Measurements from ENCODE around the gene TOMM5.

DNA sequence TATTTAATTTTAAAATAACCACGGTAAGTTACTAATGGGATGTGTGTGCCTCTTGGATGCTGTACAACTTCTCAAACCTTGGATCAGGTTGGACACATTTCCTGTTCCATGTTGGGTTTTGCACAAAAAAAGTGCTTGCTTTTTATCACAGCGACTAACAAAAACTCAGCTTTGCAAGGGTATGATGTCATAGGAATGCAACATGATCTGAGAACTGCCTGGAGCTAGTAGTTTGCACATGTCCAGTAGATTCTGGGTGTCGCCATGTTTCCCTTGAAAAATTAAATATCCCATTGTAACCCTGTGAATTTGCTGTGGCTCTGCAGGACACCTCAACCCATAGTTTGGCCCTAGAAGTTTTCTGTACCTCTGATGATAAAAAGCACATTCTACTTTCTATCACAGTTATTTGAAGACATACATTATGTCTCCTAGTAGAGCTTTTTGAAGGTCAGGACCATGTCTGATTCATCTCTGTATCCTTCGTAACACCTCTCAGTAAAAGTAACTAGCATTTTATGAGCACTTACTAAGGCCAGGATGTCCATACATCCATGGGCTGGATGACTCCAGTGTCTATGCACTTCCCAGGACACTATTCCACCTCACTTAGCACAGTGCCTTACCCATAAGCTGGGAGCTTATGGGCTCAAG lies 46.8 kb upstream of the TOMM5 start:
- TF ChIP-seq, protein P1, sequence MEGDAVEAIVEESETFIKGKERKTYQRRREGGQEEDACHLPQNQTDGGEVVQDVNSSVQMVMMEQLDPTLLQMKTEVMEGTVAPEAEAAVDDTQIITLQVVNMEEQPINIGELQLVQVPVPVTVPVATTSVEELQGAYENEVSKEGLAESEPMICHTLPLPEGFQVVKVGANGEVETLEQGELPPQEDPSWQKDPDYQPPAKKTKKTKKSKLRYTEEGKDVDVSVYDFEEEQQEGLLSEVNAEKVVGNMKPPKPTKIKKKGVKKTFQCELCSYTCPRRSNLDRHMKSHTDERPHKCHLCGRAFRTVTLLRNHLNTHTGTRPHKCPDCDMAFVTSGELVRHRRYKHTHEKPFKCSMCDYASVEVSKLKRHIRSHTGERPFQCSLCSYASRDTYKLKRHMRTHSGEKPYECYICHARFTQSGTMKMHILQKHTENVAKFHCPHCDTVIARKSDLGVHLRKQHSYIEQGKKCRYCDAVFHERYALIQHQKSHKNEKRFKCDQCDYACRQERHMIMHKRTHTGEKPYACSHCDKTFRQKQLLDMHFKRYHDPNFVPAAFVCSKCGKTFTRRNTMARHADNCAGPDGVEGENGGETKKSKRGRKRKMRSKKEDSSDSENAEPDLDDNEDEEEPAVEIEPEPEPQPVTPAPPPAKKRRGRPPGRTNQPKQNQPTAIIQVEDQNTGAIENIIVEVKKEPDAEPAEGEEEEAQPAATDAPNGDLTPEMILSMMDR (IDR thresholded peaks at IDR 0.05; ENCODE audit: low read depth, low read length, poor library complexity, severe bottlenecking): no peak
- no peak for TF ChIP-seq EZH2phosphoT487 (IDR thresholded peaks at IDR 0.05; ENCODE audit: borderline replicate concordance, low read length)
